ENCODE data around the gene DCAF5. TPM values are rescaled to one million over a fixed set of nuclear protein-coding genes. Genes with fewer than 3 reads are reported as not detected.
A peak's percentile ranks its signal among the peaks of the same experiment; 100 is the strongest.

DCAF5 gene
- total RNA-seq, 1 donor from 2014 or later = 48.3 TPM

- H3K4me1 Mint-ChIP-seq (ENCODE audit: low read depth) = peaks cover 81% of the 10 kb centered on the region
- no peak for TF ChIP-seq CTCF (IDR thresholded peaks at IDR 0.05)
- H3K27me3 Mint-ChIP-seq (ENCODE audit: low read depth) = no peaks in the 10 kb centered on the region
Observed at GRCh38 chr14:69052181-69052601, 100.7 kb downstream of the DCAF5 start.

GRCh38 chr14:69050240-69051184, 102.4 kb downstream of the DCAF5 start:
- peaks cover 80% of the 10 kb centered on the region for H3K4me1 Mint-ChIP-seq (ENCODE audit: low read depth)
- H3K36me3 Mint-ChIP-seq (ENCODE audit: low read depth) = peaks cover 17% of the 10 kb centered on the region
- no peak overlapping the region for H3K4me3 Mint-ChIP-seq (ENCODE audit: unreplicated experiment)
- no peak for DNase-seq (ENCODE audit: low spot score)
- no peaks in the 10 kb centered on the region for H3K9me3 Mint-ChIP-seq (ENCODE audit: low read depth)
- TF ChIP-seq CTCF (IDR thresholded peaks at IDR 0.05) = no peak
- no peaks in the 10 kb centered on the region for H3K27me3 Mint-ChIP-seq (ENCODE audit: low read depth)
- peak overlapping the region; percentile 85 for H3K27ac Mint-ChIP-seq (ENCODE audit: unreplicated experiment)

More at GRCh38 chr14:69052181-69052601, 100.7 kb downstream of the DCAF5 start:
- no peak for DNase-seq (ENCODE audit: low spot score)
- Mint-ChIP-seq H3K36me3 (ENCODE audit: low read depth) (peaks cover 17% of the 10 kb centered on the region), H3K4me3 (ENCODE audit: unreplicated experiment) (no peak overlapping the region), H3K9me3 (ENCODE audit: low read depth) (no peaks in the 10 kb centered on the region), H3K27ac (ENCODE audit: unreplicated experiment) (peak overlapping the region; percentile 1)

GRCh38 chr14:69049675-69050074, 103.2 kb downstream of the DCAF5 start:
- no peak overlapping the region for H3K4me3 Mint-ChIP-seq (ENCODE audit: unreplicated experiment)
- H3K27ac Mint-ChIP-seq (ENCODE audit: unreplicated experiment) = peak overlapping the region; percentile 85
- no peak for TF ChIP-seq CTCF (IDR thresholded peaks at IDR 0.05)
- peaks cover 80% of the 10 kb centered on the region for H3K4me1 Mint-ChIP-seq (ENCODE audit: low read depth)
- DNase-seq (ENCODE audit: low spot score) = no peak
- no peaks in the 10 kb centered on the region for H3K9me3 Mint-ChIP-seq (ENCODE audit: low read depth)
- peaks cover 10% of the 10 kb centered on the region for H3K36me3 Mint-ChIP-seq (ENCODE audit: low read depth)
- no peaks in the 10 kb centered on the region for H3K27me3 Mint-ChIP-seq (ENCODE audit: low read depth)

- Mint-ChIP-seq H3K4me3 (ENCODE audit: unreplicated experiment) (no peak overlapping the region), H3K4me1 (ENCODE audit: low read depth) (peaks cover 89% of the 10 kb centered on the region), H3K27ac (ENCODE audit: unreplicated experiment) (no peak overlapping the region), H3K27me3 (ENCODE audit: low read depth) (no peaks in the 10 kb centered on the region), H3K9me3 (ENCODE audit: low read depth) (no peaks in the 10 kb centered on the region), H3K36me3 (ENCODE audit: low read depth) (peaks cover 4% of the 10 kb centered on the region)
- TF ChIP-seq CTCF (IDR thresholded peaks at IDR 0.05) = no peak
- DNase-seq (ENCODE audit: low spot score) = no peak
Observed at GRCh38 chr14:69048456-69048855, 104.5 kb downstream of the DCAF5 start.

GRCh38 chr14:69047255-69047654, 105.7 kb downstream of the DCAF5 start:
- TF ChIP-seq CTCF (IDR thresholded peaks at IDR 0.05) = no peak
- no peaks in the 10 kb centered on the region for H3K27me3 Mint-ChIP-seq (ENCODE audit: low read depth)
- no peaks in the 10 kb centered on the region for H3K9me3 Mint-ChIP-seq (ENCODE audit: low read depth)
- peak overlapping the region; percentile 59 for H3K27ac Mint-ChIP-seq (ENCODE audit: unreplicated experiment)
- DNase-seq (ENCODE audit: low spot score) = no peak
- H3K4me1 Mint-ChIP-seq (ENCODE audit: low read depth) = peaks cover 94% of the 10 kb centered on the region
- H3K4me3 Mint-ChIP-seq (ENCODE audit: unreplicated experiment) = no peak overlapping the region
- H3K36me3 Mint-ChIP-seq (ENCODE audit: low read depth) = no peaks in the 10 kb centered on the region

Data from chondrocyte (in vitro differentiated cells).